ENCODE data around the gene CRABP1.

The CRABP1 gene

DNA sequence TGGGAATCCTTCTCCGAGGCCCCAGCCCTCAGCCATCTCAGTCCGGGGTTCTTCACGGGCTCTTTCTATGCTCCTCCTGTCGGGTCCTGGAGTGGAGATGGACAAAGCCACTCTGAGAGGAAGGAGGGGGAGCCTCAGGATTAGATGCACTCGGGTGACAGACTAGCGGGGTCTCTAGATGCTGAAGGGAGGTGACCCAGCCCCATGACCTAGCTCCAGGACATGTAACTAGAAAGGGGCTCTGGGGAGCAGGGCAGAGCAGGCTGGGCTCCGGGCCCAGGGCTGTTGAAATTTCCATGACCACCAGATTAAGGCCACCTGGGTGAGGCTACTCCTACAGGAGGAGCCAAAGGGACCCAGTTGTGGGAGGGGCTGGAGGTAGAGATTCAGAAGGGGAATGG, 26.0 kb upstream of the CRABP1 start:
- Histone ChIP-seq H3K27ac (ENCODE audit: low read depth, low read length) (no peak overlapping the region), H3K4me1 (ENCODE audit: control insufficient read depth in 1 of 2, insufficient read depth in 2 of 2, low read length in 2 of 2) (no peaks in the 10 kb centered on the region), H2BK12ac (ENCODE audit: low read length) (no peak overlapping the region), H3K4me3 (ENCODE audit: low read depth, low read length) (no peak overlapping the region), H3K14ac (ENCODE audit: low read length) (no peak overlapping the region), H2AFZ (ENCODE audit: insufficient read depth, low read length, poor library complexity) (no peak overlapping the region), H3K23ac (ENCODE audit: low read length) (no peak overlapping the region), H4K8ac (ENCODE audit: low read depth, low read length) (no peak overlapping the region), H3K9ac (ENCODE audit: low read length) (no peak overlapping the region), H3K9me3 (ENCODE audit: insufficient read depth, low read depth, low read length) (no peaks in the 10 kb centered on the region), H3K18ac (ENCODE audit: low read length) (no peak overlapping the region), H3K4me2 (ENCODE audit: low read length) (no peak overlapping the region), H4K12ac (ENCODE audit: low read depth, low read length) (no peak overlapping the region), H3K79me1 (ENCODE audit: low read length) (no peaks in the 10 kb centered on the region), H2AK5ac (ENCODE audit: low read length) (no peak overlapping the region), H2BK5ac (ENCODE audit: low read depth, low read length, poor library complexity) (no peak overlapping the region), H3K27me3 (ENCODE audit: insufficient read depth, low read length) (no peaks in the 10 kb centered on the region), H3K79me2 (ENCODE audit: control insufficient read depth, insufficient read depth, low read length, poor library complexity) (no peaks in the 10 kb centered on the region), H4K91ac (ENCODE audit: low read depth, low read length) (no peak overlapping the region), H3K36me3 (ENCODE audit: control insufficient read depth in 1 of 2, insufficient read depth in 2 of 2, low read length in 2 of 2) (no peaks in the 10 kb centered on the region), H2BK120ac (ENCODE audit: insufficient read depth, low read length, poor library complexity) (no peak overlapping the region), H3K4ac (ENCODE audit: low read depth, low read length) (no peak overlapping the region)
- no CpG with 5 or more reads among the region's 7 CpGs for WGBS (ENCODE audit: extremely low coverage, insufficient coverage, insufficient read length)
- DNase-seq = no peak

DNA sequence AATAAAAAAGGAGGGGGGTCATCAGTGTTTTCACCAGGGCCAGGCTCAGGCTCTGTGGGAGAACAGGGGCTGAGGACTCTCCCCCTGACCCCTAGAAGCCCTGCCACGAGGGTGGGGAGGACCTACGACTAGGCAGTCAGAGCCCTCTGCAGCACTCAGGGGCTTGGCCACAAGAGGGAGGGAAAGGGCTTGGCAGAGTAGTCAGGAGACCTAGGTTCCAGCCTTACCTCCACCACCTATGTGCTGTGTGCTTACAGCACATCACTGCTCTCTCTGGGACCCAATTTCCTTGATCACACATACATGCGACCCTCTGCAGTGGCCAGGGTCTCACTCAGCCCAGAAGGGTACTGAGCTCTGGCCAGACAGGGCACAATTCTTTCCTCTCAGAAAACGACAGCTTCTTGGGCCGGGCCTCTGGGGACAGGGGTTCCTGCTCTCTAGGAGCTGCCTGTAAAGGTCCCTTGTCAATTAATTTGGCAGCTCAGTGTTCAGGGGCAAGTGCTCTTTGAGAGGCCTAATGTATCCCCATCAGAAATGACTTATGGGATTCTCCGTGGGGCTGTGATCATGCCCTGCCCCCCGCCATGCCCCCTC, 24.4 kb upstream of the CRABP1 start:
- no peak overlapping the region for H2AFZ ChIP-seq (ENCODE audit: insufficient read depth, low read length, poor library complexity)
- DNase-seq = no peak
- no peak overlapping the region for H3K4ac ChIP-seq (ENCODE audit: low read depth, low read length)
- no peak overlapping the region for H3K27ac ChIP-seq (ENCODE audit: low read depth, low read length)
- no peaks in the 10 kb centered on the region for H3K36me3 ChIP-seq (ENCODE audit: control insufficient read depth in 1 of 2, insufficient read depth in 2 of 2, low read length in 2 of 2)
- H4K12ac ChIP-seq (ENCODE audit: low read depth, low read length) = no peak overlapping the region
- H2BK12ac ChIP-seq (ENCODE audit: low read length) = no peak overlapping the region
- WGBS (ENCODE audit: extremely low coverage, insufficient coverage, insufficient read length) = no CpG with 5 or more reads among the region's 7 CpGs
- no peak overlapping the region for H2AK5ac ChIP-seq (ENCODE audit: low read length)
- no peaks in the 10 kb centered on the region for H3K79me1 ChIP-seq (ENCODE audit: low read length)
- no peak overlapping the region for H3K14ac ChIP-seq (ENCODE audit: low read length)
- no peak overlapping the region for H3K4me3 ChIP-seq (ENCODE audit: low read depth, low read length)
- no peak overlapping the region for H3K9ac ChIP-seq (ENCODE audit: low read length)
- H2BK120ac ChIP-seq (ENCODE audit: insufficient read depth, low read length, poor library complexity) = no peak overlapping the region
- no peak overlapping the region for H4K8ac ChIP-seq (ENCODE audit: low read depth, low read length)
- no peak overlapping the region for H4K91ac ChIP-seq (ENCODE audit: low read depth, low read length)
- H3K4me1 ChIP-seq (ENCODE audit: control insufficient read depth in 1 of 2, insufficient read depth in 2 of 2, low read length in 2 of 2) = no peaks in the 10 kb centered on the region
- no peak overlapping the region for H3K23ac ChIP-seq (ENCODE audit: low read length)
- H3K18ac ChIP-seq (ENCODE audit: low read length) = no peak overlapping the region
- no peaks in the 10 kb centered on the region for H3K9me3 ChIP-seq (ENCODE audit: insufficient read depth, low read depth, low read length)
- H3K27me3 ChIP-seq (ENCODE audit: insufficient read depth, low read length) = no peaks in the 10 kb centered on the region
- no peak overlapping the region for H2BK5ac ChIP-seq (ENCODE audit: low read depth, low read length, poor library complexity)
- no peaks in the 10 kb centered on the region for H3K79me2 ChIP-seq (ENCODE audit: control insufficient read depth, insufficient read depth, low read length, poor library complexity)
- no peak overlapping the region for H3K4me2 ChIP-seq (ENCODE audit: low read length)

DNA sequence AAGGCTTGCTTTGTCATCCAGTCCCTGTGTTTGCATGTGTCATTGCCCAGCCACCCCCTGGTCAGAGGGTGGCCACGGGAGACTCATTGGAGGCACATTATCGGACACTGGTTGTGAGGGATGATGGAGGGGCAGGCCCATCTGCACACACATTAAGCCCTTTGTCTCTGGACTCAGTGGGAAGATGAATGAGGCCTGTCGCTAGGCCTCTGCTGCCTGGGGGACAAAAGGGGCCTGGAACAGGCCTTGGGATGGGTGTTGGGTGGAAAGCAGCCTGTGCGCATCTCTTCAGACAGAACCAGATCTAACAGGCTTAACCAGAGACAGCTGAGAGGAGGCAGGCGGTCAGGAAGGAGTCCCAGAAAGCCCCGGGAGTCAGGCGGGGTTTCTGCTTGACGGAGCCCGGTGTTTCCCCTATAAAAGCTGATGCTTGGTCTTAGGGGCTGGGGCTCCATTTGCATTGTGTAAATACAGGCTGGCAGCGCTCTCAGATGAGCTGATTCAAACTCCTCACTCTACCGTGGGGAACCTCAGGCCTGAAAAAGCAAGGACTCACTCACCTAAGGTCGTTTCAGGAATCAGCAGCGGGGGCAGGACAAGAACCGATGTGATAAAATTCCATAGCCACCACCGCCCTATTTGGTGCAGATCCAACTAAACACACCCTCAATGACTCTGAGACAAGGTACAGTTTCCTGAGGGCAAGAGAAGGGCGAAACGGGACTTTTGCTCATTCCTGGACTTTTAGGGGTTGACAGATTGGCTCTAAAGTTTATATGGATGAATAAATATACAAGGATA, 23.7 kb upstream of the CRABP1 start:
- Histone ChIP-seq H3K23ac (ENCODE audit: low read length) (no peak overlapping the region), H3K4me3 (ENCODE audit: low read depth, low read length) (no peak overlapping the region), H2BK5ac (ENCODE audit: low read depth, low read length, poor library complexity) (no peak overlapping the region), H3K9ac (ENCODE audit: low read length) (no peak overlapping the region), H2BK120ac (ENCODE audit: insufficient read depth, low read length, poor library complexity) (no peak overlapping the region), H3K4me2 (ENCODE audit: low read length) (no peak overlapping the region), H3K27ac (ENCODE audit: low read depth, low read length) (no peak overlapping the region), H4K8ac (ENCODE audit: low read depth, low read length) (no peak overlapping the region), H3K79me2 (ENCODE audit: control insufficient read depth, insufficient read depth, low read length, poor library complexity) (no peaks in the 10 kb centered on the region), H4K91ac (ENCODE audit: low read depth, low read length) (no peak overlapping the region), H3K14ac (ENCODE audit: low read length) (no peak overlapping the region), H4K12ac (ENCODE audit: low read depth, low read length) (no peak overlapping the region), H3K4me1 (ENCODE audit: control insufficient read depth in 1 of 2, insufficient read depth in 2 of 2, low read length in 2 of 2) (no peaks in the 10 kb centered on the region), H3K79me1 (ENCODE audit: low read length) (no peaks in the 10 kb centered on the region), H3K18ac (ENCODE audit: low read length) (no peak overlapping the region), H2AFZ (ENCODE audit: insufficient read depth, low read length, poor library complexity) (no peak overlapping the region), H3K9me3 (ENCODE audit: insufficient read depth, low read depth, low read length) (no peaks in the 10 kb centered on the region), H3K27me3 (ENCODE audit: insufficient read depth, low read length) (no peaks in the 10 kb centered on the region), H3K4ac (ENCODE audit: low read depth, low read length) (no peak overlapping the region), H2AK5ac (ENCODE audit: low read length) (no peak overlapping the region), H2BK12ac (ENCODE audit: low read length) (no peak overlapping the region), H3K36me3 (ENCODE audit: control insufficient read depth in 1 of 2, insufficient read depth in 2 of 2, low read length in 2 of 2) (no peaks in the 10 kb centered on the region)
- no peak for DNase-seq
- WGBS (ENCODE audit: extremely low coverage, insufficient coverage, insufficient read length) = no CpG with 5 or more reads among the region's 17 CpGs

DNA sequence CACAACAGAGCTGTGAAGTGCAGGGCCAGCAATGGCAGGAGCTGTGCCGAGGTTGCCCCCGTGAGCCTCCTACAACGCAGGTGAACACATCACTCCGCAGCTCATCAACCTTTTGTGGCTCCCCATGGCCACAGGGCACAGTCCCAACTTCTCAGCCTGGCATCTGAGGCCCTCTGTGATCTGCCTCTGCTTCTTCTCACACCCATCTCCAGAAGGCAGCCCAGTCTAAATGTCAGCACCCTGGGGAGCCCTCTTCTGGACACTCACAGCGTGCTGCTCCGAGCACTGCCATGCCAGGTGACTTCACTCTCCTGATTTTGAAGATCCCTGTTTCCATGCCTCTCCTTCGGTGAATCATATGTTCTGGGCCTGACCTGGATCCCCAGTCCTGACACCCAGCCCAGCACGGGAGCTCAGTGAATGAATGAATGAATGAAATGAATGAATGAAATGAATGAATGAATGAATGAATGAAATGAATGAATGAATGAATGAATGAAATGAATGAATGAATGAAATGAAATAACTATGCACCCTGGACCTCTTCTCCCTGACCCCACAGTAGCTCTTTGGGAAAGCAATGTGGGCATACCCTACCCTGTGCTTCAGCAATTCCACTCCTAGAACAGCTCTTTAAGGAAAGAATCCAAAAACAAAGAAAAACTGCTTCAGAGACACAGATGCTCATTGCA, 22.9 kb upstream of the CRABP1 start:
- Histone ChIP-seq H4K12ac (ENCODE audit: low read depth, low read length) (no peak overlapping the region), H3K27me3 (ENCODE audit: insufficient read depth, low read length) (no peaks in the 10 kb centered on the region), H3K27ac (ENCODE audit: low read depth, low read length) (no peak overlapping the region), H3K36me3 (ENCODE audit: control insufficient read depth in 1 of 2, insufficient read depth in 2 of 2, low read length in 2 of 2) (no peaks in the 10 kb centered on the region), H3K4me3 (ENCODE audit: low read depth, low read length) (no peak overlapping the region), H3K9me3 (ENCODE audit: insufficient read depth, low read depth, low read length) (no peaks in the 10 kb centered on the region), H3K4me1 (ENCODE audit: control insufficient read depth in 1 of 2, insufficient read depth in 2 of 2, low read length in 2 of 2) (no peaks in the 10 kb centered on the region), H4K8ac (ENCODE audit: low read depth, low read length) (no peak overlapping the region), H3K23ac (ENCODE audit: low read length) (no peak overlapping the region), H3K9ac (ENCODE audit: low read length) (no peak overlapping the region), H3K79me2 (ENCODE audit: control insufficient read depth, insufficient read depth, low read length, poor library complexity) (no peaks in the 10 kb centered on the region), H2AFZ (ENCODE audit: insufficient read depth, low read length, poor library complexity) (no peak overlapping the region), H3K79me1 (ENCODE audit: low read length) (no peaks in the 10 kb centered on the region), H4K91ac (ENCODE audit: low read depth, low read length) (no peak overlapping the region), H2AK5ac (ENCODE audit: low read length) (no peak overlapping the region), H3K4ac (ENCODE audit: low read depth, low read length) (no peak overlapping the region), H3K4me2 (ENCODE audit: low read length) (no peak overlapping the region), H2BK120ac (ENCODE audit: insufficient read depth, low read length, poor library complexity) (no peak overlapping the region), H2BK5ac (ENCODE audit: low read depth, low read length, poor library complexity) (no peak overlapping the region), H3K14ac (ENCODE audit: low read length) (no peak overlapping the region), H2BK12ac (ENCODE audit: low read length) (no peak overlapping the region), H3K18ac (ENCODE audit: low read length) (no peak overlapping the region)
- peak; percentile 22 to 39 for DNase-seq
- no CpG with 5 or more reads among the region's 8 CpGs for WGBS (ENCODE audit: extremely low coverage, insufficient coverage, insufficient read length)
